ENCODE results near the gene BICDL1. TPM values are rescaled to one million over a fixed set of nuclear protein-coding genes. Genes with fewer than 3 reads are reported as not detected.

BICDL1 gene
- total and polyA plus RNA-seq, 2 donors (not counting 3 experiments of a cell fraction or from before 2014, with no cell fraction given) = 0.19 TPM; not detected in 1

GRCh38 chr12:120141336-120141735 is 152.3 kb downstream of the BICDL1 start:
- no peaks in the 10 kb centered on the region for H4K20me1 ChIP-seq (replicated peaks; ENCODE audit: control insufficient read depth, extremely low read depth, insufficient read depth, low read length)
- H3K4me1 ChIP-seq (ENCODE audit: control insufficient read depth, extremely low read depth, insufficient read depth, low read length) = no peaks in the 10 kb centered on the region
- H2AFZ ChIP-seq (ENCODE audit: low read depth, low read length) = no peak overlapping the region
- no peaks in the 10 kb centered on the region for H3K27me3 ChIP-seq (ENCODE audit: control insufficient read depth in 2 of 2, insufficient read depth in 2 of 2, low read length in 2 of 2)
- ChIA-PET CTCF (no interaction called here), POLR2A (no interaction called here)
- H3K4me3 ChIP-seq (replicated peaks in 1 of 3; ENCODE audit: insufficient read depth in 1 of 3, low read depth in 1 of 3, low read length in 3 of 3) = no peak overlapping the region
- dilution Hi-C loops (cut with MboI; ENCODE audit: extremely low pct_ligation_motif_present, low sequenced_read_pairs) (no loop called here), intact Hi-C loops (cut with micrococcal nuclease) (no loop called here)
- BruUV-seq (replicated peaks) = no TSS peak
- H3K27ac ChIP-seq (ENCODE audit: insufficient read depth, low read depth, low read length) = no peak overlapping the region
- H3K79me2 ChIP-seq (ENCODE audit: control insufficient read depth, insufficient read depth, low read length) = no peaks in the 10 kb centered on the region
- DNase-seq (ENCODE audit: low read depth, low spot score) (no peak), FAIRE-seq (no peak)
- H3K4me2 ChIP-seq (ENCODE audit: insufficient read depth, low read length) = no peak overlapping the region
- H3K9me1 ChIP-seq (replicated peaks; ENCODE audit: control insufficient read depth, extremely low read depth, insufficient read depth, low read length) = no peaks in the 10 kb centered on the region
- no peaks in the 10 kb centered on the region for H3K9me3 ChIP-seq (replicated peaks; ENCODE audit: control insufficient read depth, insufficient read depth, low read length)
- TF ChIP-seq MYC (IDR thresholded peaks at IDR 0.05; ENCODE audit: low read depth, low read length) = no peak
- TF ChIP-seq MAX (IDR thresholded peaks at IDR 0.05; ENCODE audit: insufficient read depth, insufficient read length) = no peak
- no peak for TF ChIP-seq GATA2 (IDR thresholded peaks at IDR 0.05; ENCODE audit: insufficient read depth, insufficient read length, low read depth, low read length)
- no peak for TF ChIP-seq JUN (IDR thresholded peaks at IDR 0.05; ENCODE audit: borderline replicate concordance, insufficient read depth, insufficient read length, low read depth)
- no peak for TF ChIP-seq FOS (IDR thresholded peaks at IDR 0.05; ENCODE audit: borderline replicate concordance, insufficient read depth, low read length)
- no peak for TF ChIP-seq POLR2A (IDR thresholded peaks at IDR 0.05; ENCODE audit: low read depth, low read length)
- no peak for TF ChIP-seq POLR2AphosphoS5 (IDR thresholded peaks at IDR 0.05; ENCODE audit: insufficient read depth, low read depth, low read length)
- TF ChIP-seq EZH2 (IDR thresholded peaks at IDR 0.05; ENCODE audit: borderline replicate concordance, low read depth, low read length, severe bottlenecking) = no peak
- TF ChIP-seq, protein P1, sequence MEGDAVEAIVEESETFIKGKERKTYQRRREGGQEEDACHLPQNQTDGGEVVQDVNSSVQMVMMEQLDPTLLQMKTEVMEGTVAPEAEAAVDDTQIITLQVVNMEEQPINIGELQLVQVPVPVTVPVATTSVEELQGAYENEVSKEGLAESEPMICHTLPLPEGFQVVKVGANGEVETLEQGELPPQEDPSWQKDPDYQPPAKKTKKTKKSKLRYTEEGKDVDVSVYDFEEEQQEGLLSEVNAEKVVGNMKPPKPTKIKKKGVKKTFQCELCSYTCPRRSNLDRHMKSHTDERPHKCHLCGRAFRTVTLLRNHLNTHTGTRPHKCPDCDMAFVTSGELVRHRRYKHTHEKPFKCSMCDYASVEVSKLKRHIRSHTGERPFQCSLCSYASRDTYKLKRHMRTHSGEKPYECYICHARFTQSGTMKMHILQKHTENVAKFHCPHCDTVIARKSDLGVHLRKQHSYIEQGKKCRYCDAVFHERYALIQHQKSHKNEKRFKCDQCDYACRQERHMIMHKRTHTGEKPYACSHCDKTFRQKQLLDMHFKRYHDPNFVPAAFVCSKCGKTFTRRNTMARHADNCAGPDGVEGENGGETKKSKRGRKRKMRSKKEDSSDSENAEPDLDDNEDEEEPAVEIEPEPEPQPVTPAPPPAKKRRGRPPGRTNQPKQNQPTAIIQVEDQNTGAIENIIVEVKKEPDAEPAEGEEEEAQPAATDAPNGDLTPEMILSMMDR (IDR thresholded peaks at IDR 0.05; ENCODE audit: extremely low read depth in 1 of 2, insufficient read depth in 1 of 2, low read depth in 1 of 2, low read length in 2 of 2) = no peak
- peaks cover 21 to 64% of the 10 kb centered on the region in 2 experiments for H3K36me3 ChIP-seq (ENCODE audit: control insufficient read depth in 2 of 2, extremely low read depth in 1 of 2, insufficient read depth in 2 of 2, low read length in 2 of 2)
- no peak overlapping the region for H3K9ac ChIP-seq (replicated peaks; ENCODE audit: extremely low read depth, insufficient read depth, low read length)

Data from endothelial cell of umbilical vein (primary cell).